ENCODE measurements around the gene MBNL2.

DNA sequence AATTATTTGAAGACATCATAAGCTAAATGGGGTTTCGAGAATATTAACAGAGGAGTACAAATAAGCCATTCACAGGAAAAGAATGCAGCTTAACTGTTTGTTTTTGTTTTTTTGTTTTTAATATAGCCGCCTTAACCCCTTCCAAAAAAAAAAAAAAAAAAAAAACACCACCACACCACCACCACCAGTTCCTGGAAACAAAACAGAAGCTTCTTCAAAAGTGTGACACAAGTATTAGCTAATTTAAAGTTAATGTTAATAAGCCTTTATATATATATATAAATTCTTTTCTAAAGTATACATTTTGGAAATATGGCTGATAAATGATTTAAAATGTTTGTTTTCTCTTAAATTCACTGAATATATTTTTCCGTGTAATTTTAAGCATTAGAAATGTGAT is 213.2 kb downstream of the MBNL2 start:
- TF ChIP-seq RAD21 (IDR thresholded peaks at IDR 0.05; ENCODE audit: low read depth) (no peak), EGR1 (IDR thresholded peaks at IDR 0.05) (no peak)
- TF ChIP-seq, protein P1, sequence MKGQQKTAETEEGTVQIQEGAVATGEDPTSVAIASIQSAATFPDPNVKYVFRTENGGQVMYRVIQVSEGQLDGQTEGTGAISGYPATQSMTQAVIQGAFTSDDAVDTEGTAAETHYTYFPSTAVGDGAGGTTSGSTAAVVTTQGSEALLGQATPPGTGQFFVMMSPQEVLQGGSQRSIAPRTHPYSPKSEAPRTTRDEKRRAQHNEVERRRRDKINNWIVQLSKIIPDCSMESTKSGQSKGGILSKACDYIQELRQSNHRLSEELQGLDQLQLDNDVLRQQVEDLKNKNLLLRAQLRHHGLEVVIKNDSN (IDR thresholded peaks at IDR 0.05), result no peak
